ENCODE results near the gene WWTR1.

Gene WWTR1

GRCh38 chr3:149592758-149593240, 65.0 kb downstream of the WWTR1 start:
- DNase-seq, result no peak

DNA sequence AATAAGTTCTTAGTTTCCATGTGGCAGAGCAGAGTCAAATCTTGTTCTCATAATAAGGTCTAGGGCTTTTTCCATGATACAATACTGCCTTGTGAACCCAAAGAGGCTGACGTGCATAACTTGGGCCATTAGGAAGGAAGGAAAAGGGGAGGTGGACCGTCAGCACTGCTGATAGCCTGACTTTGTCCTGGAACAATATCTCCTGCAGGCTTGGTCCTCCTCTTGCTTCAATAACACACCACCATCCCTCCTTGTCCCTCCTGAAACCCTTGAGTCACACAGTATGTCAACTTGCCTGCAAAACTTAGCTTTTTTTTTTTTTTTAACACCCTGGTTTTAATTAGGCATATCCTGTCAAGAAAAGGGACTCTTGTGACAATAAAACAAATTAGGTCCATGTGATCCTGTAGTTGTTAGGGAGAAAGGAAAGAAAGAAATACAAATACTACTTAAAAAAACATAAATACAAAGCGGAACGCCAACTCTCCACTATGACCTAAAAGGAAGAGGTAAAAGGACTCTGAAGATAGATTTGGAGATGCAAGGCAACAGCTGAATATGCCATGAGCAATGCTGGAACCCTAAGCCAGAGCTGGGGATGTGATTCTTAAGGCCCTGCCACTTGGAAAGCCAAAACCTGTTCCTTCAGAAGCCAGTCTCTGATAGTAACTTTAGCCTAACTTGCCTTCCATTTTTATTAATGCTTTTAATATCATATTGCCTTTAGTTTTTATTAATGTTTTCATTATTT, 67.0 kb downstream of the WWTR1 start:
- DNase-seq, result no peak

DNA sequence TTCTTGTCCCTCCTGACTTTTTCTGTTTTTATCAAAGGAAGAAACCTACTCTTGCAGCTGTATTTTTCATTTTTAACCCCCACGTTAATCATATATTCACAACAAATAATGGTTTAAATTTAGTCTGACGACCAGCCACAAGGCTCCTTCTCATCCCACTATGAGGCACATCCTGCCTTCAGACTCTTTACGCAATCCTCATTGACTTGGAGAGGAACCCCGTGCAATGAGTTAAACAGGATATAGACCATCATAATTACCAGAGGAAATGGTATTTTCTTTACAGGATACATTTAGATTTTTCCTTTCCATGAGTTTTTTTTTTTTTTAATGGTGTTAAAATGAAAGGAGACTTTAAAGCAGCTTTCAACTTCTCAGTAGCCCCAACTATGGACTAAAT, 68.5 kb downstream of the WWTR1 start:
- peak; percentile 83 for DNase-seq

DNA sequence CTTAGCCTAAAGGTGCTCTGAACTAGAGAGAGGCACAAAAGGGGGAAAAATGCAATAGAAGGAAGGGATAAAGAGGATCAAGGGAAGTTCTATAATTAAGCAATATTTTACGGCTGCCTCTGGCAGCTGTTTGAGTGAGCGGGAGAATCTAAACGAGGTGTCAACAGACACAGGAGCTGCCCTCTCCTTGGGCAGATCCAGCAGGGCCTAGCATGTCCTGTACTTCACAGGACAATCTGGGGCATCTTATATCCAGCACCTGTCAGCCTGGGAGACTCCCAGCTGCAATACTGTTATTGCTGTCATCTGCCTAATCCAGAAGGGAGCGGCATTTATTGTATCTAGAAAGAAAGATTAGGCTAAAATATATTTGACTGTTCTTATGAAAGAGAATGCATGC, 68.9 kb downstream of the WWTR1 start:
- no peak for DNase-seq

DNA sequence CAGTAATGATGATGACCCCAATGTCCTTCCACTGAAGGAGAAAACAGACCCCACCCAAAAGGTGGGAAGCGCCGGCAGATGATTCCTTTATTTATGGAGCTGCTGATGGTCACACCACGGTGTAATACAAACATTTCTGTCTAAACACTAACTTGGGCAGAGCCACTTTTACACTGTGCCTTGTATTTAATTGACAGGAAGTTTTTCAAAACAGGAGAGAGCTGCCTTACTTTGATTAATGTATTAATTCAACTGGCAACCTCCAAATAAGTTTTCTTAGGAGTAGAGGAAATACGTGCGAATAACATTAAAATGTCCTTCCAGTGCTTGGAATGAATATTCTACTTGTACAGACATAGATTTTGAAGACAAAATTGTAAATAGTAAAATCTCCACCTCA, 70.4 kb downstream of the WWTR1 start:
- DNase-seq, result no peak

DNA sequence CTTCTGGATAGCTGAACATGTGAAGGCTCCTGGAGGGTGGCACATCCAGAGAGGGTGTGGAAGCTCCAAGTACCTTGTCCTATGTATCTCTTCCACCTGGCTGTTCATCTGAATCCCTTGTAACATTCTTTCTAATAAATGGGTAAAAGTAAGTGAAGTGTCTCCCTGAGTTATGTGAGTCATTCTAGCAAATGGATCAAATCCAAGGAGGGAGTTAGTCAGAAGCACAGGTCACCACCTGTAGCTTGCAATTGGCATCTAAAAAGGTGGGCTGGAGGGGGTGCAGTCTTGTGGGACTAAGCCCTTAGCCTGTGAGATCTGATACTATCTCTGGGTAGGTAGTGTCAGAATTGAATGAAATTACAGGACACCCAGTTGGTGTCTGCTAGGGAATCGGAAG, 71.0 kb downstream of the WWTR1 start:
- DNase-seq, result no peak

- no peak for DNase-seq
These were observed 72.5 kb downstream of the WWTR1 start for GRCh38 chr3:149585401-149585726.

- no peak for DNase-seq
These were observed 73.7 kb downstream of the WWTR1 start for GRCh38 chr3:149583921-149584635.

DNA sequence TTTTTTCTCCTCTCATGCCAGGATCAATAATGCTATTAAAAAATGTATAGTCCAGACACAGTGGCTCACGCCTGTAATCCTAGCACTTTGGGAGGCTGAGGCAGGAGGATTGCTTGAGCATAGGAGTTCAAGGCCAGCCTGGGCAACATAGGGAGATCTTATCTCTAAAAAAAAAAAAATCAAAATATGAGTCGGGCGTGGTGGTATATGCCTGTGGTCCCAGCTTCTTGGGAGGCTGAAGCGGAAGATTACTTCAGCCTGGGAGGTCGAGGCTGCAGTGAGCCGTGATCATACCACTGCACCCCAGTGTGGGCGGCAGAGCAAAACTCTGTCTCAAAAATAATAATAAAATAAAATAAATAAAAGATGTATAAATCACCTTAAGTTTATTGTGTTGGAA, 75.4 kb downstream of the WWTR1 start:
- no peak for DNase-seq

- DNase-seq, result peak; percentile 91
These were observed 76.0 kb downstream of the WWTR1 start for GRCh38 chr3:149581681-149582370.

DNA sequence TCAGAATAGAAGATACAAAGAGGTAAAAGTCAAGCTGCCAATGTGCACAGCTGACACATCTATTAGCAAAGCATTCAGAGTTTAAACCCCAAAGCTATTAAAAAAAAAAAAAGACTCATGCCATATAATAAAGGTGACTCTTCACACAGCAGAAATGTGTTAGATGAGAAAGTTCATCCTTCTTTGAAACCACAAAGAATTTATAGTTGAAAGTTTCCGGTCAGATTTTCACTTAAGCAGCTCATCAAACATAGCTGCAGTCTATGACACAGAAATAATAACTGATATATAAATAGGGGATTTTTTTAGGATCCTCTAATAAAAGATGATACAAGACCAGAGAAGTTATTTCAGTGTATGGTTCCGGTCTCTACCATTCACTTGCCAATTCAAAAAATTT, 76.6 kb downstream of the WWTR1 start:
- DNase-seq, result peak; percentile 68

GRCh38 chr3:149579838-149580542, 77.8 kb downstream of the WWTR1 start:
- DNase-seq, result peak; percentile 67

- DNase-seq, result no peak
These were observed 78.7 kb downstream of the WWTR1 start for GRCh38 chr3:149579161-149579560.

DNA sequence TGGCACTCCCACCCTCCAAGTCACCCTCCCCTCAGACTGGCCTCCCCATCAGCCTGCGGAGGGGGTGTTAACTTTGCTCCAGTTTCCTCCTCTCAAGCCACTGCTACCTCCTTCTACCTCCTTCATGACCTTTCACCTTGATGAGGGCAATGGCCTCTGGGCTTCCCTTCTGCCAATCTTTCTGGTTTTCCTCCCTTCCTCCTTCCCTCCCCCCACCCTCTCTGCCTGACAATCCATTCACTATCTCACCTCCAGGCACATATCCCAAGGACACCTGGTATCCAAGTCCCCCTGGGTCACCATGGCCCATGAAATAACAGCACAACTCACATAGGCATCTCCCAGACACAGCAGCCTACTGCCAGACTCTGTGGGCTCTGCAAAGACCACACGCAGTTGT, 80.0 kb downstream of the WWTR1 start:
- no peak for DNase-seq

DNA sequence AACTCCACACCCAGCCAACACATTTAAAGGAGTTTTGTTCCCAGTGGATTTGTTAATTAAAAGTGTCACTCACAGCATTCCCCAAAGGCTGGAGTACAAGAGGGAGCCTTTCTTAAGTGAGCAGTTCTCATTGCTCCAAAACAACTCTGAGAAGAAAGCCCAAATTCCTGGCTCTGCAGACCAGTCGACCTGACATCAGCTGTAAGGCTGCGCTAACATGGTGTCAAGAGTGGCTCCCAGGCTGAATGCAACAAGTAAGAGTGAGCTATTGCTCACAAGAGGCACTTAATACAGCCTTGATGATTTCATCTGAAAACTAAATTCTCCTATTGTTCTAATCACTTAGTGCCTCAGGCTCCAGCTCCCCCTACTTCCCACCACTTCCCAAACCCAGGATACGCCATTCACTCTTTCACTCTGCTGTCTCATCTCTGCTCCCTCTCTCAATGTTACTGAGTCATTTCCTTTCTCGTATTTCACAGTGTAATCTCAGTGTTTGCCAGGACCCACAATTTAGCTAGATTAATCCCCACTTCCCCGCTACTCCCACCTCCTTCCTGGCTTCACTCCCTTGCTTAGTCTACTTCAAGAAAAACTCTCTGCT, 81.8 kb downstream of the WWTR1 start:
- DNase-seq, result peak; percentile 98

DNA sequence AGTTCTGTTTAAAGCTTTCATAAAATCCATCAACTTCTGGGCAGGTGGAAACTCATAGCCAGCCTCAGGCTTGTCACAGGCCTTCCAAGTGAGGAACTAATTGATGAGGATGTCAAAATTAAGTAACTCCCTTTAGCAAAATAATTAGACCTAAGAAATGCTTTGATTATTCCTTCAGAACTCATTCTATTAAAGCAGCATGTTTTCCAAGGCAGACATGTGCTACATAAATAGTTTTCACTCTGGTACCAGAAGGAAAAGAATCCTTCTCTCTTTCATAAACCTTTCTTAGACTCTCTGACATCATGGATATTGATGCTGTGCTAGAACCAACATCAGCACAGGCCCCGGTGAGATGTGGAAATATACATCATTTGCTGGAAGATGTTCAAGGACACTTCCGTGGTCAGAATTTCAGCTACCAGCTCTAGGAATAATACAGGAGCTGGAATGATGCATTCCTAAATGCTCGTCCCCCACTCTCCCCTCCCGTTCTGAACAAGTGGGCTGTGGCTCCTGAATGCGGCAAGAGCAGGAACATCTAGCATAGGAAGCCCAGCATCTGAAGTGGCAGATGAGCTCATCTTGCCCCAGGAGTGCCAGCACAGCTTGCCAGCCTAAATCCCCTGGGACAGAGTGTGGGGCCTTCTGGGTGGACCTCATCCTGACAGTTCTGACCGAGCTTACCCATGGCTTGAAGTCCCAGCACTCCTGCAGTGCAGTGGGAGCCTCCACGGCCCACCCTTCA, 82.4 kb downstream of the WWTR1 start:
- peak; percentile 96 for DNase-seq

- DNase-seq, result peak; percentile 84
These were observed 84.9 kb downstream of the WWTR1 start for GRCh38 chr3:149572796-149573414.

DNA sequence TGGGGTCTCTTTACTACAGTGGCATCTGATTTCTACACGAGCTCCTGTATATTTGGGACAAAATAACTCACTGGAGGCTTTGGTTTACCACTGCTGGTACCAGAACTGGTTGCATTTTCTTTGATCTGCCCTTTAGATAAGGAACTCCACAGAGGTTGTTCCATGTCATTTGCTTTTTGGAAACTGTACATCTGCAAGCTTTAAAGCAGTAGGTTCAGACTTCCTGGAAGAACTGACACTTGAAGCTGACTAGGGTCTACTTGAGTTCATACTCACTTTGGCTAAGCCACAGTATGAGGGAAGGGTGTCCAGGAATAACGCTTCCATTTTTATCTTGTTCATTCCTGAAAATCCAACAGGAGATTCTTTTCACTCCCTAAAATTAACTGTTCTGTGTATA, 86.4 kb downstream of the WWTR1 start:
- no peak for DNase-seq

DNA sequence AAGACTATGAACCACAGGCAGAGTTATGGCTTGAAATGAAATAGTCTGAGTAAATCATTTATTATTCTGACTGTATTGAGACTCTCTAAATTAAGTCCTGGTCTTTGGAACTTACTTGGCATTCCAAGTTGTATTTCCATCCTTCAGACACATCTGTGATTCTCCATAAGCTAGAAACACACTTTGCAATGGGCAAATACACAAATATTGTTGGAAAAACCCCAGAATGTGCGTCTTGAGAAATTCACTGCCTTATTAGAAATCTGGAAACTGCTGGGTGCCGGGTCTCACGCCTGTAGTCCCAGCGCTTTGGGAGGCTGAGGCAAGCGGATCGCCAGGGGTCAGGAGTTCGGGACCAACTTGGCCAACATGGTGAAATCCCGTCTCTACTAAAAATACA, 87.8 kb downstream of the WWTR1 start:
- DNase-seq, result no peak

- DNase-seq, result no peak
These were observed 90.4 kb downstream of the WWTR1 start for GRCh38 chr3:149567381-149567780.

DNA sequence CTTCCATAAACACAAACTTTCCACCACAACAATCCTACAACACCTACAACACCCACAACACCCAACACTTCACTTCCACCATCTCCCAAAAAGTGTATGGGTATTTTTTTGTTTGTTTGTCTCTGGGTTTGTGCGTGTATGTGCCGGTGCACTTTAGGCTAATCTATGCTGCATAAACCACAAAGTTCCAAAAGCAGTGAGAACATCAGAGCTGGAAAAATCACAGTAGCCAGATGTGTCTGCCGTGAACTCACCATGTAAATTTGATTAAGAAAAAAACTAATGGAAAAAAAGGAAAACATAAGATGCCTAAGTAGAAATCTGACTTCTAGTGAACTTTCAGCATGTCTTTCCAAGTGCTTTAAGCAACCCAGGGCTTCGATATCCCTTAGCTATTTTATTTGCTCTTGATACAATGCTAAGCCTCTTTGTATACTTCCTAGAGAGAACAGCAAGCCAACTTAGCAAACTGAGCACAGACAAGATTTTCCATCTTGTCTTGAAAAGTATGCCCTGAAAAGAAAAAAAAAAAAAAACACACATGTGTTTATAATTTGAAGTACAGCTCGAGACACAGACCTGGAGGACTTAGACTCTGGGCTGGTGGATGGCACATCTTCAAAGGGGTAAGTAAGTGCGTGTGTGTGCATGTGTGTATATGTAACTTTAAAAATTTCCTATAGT, 91.4 kb downstream of the WWTR1 start:
- no peak for DNase-seq
